GM19025 (cell line): ENCODE results near the gene CHST9.
A peak's percentile ranks its signal among the peaks of the same experiment; 100 is the strongest.
"Not testable (repeated sequence)": the region's sequence is repeated elsewhere in the genome, so short reads cannot be mapped to it uniquely, and the experiment has no call there.

ENCODE experiments used
- ATAC-seq: cut with Tn5 transposase; IDR thresholded peaks from one replicate; pipeline ENCODE4 v1.9.1; 2021; ENCODE audit warnings: mild to moderate bottlenecking, low read depth, moderate library complexity; ENCODE audit not compliant: unreplicated experiment

Gene CHST9

DNA sequence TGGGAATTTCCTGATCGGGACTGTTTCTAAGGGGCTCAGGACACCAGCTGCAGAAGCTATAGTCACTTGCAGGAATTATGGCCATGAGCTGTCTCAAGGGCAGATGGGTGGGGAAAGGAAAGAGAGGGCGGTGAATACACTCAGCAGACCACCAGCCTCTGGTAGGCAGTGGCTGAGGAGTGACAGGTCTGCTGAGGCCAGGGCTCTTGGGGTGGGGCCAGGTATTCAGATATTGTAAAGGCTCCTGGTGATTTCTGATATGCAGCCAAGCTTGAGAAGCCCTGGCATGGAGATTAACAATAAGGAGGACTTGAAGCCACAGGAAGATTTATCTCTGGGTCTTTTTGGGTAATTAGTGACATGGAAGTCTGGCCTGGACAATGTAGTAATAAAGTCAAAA, 174.3 kb downstream of the CHST9 start:
- no peak for ATAC-seq

GRCh38 chr18:27009293-27009692, 175.8 kb downstream of the CHST9 start:
- no peak for ATAC-seq

- no peak for ATAC-seq
These were observed 176.5 kb downstream of the CHST9 start for GRCh38 chr18:27008575-27008974.

DNA sequence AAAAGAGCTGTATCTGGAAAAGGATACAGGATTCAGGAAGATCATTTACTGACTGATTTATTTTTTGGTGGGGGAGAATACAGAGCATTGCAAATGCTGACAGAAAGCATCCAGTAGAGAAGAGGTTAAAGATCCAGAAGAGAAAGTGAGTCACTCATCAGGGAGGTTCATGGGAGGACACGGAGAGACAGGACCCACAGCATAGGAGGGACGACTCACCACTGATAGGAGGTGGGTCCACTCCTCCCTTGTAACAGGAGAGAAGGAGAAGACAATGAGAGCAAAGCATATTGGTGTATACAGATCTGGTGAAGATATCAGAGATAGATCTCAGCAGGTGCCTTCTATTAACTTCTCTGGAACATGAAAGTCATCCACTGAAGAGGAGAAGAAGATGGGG, 177.2 kb downstream of the CHST9 start:
- no peak for ATAC-seq

DNA sequence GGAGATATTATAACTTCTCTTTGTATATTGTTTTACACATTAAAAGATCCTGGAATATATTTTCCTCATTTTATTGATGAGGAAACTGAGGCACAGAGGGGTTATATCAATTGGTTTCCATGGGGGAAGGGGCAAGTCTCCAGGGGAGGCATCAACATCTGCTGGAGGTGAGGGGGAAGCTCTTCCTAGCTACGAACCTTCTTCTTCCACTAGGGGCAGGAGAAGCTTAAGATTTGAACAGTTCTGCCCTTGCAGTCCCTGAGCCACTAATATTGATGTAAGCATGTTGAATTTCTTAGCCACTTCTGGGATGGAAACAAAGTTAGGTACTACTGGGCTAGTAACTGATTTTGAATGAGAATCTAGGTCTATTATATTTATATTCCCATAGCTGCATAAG, 179.5 kb downstream of the CHST9 start:
- no peak for ATAC-seq

DNA sequence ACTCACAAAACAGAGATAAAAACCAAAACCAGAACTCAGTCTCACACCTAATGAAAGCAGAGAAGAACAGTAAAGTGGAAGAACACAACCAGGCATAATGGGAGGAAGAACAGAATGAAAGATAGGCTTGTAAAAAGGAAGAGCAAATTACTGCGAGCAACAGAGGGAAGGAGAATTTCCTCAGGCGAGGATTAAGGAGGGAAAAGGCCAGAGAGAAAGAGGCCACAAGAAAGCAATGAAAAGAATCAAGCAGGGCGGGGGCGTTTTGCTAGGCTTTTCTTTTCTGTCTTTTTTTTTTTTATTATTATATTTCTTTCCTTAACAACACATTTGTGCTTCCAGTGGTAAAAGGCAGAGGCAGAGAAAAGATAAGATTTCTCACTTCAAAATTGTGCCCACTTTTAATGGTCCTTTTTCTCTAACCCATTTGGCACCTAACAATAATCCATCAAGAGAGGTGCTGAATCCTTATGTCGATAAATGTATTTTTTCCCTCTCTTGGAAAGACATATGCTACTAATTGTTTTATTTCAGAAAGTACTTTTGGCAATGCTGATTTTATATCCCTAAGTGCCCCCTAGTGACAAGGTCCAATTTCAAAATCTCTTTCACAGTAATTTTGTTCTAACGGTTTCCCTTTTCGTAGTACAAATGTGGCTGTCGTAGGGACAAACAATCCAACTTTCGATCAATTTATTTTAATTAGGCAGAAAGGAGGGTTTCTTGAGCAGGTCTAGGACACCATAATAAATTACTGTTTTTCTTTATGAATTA, 180.9 kb downstream of the CHST9 start:
- no peak for ATAC-seq

GRCh38 chr18:26999797-27000196, 185.3 kb downstream of the CHST9 start:
- ATAC-seq, result no peak

- no peak for ATAC-seq
These were observed 191.5 kb downstream of the CHST9 start for GRCh38 chr18:26993568-26993967.

GRCh38 chr18:26992926-26993325, 192.2 kb downstream of the CHST9 start:
- no peak for ATAC-seq

DNA sequence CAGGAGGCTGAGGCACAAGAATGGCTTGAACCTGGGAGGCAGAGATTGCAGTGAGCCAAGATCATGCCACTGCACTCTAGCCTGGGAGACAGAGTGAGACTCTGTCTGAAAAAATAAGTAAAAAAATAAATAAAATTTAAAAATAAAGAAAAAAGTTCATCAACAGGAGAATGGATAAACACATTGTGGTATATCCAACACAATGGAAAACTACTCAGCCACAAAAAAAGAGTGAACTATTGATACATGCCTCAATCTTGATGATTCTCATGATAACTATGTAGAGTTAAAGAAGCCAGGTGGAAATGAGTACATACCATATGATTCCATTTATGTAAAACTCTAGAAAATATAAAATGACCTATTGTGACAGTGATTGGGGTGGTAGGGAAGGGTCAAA, 195.3 kb downstream of the CHST9 start:
- ATAC-seq, result no peak

DNA sequence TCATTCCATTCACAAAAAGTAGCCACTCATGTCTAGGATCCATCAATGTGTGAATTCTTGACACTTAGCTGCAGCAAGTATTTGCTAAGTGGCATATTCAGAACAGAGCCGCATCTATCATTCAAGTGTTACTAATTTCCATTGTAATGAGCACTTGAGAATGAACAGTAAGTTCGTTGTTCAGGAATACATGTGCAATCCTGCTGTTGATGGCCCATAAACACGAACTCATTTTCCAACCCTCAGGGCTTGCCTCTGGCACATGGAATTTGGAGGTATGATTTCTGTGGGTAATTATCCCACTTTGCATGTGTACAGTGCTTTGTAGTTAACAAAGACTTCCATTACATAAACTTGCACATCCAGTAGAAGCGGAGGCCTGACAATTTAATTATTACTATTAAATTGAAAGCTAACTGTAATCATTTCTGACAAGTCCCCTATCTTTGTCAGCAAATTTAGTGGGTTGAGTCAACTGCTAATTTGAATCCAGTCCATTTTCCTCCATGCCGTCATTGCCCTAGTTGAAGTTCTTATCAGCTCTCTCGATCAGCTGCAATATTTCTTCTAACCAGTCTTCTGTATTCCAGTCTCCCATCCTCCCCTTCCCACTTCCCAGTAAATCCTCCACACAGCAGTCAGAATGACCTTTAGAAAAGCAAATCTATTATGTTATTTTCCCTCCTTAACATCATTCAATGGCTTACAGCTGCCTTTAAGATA, 203.6 kb downstream of the CHST9 start:
- ATAC-seq, result no peak

DNA sequence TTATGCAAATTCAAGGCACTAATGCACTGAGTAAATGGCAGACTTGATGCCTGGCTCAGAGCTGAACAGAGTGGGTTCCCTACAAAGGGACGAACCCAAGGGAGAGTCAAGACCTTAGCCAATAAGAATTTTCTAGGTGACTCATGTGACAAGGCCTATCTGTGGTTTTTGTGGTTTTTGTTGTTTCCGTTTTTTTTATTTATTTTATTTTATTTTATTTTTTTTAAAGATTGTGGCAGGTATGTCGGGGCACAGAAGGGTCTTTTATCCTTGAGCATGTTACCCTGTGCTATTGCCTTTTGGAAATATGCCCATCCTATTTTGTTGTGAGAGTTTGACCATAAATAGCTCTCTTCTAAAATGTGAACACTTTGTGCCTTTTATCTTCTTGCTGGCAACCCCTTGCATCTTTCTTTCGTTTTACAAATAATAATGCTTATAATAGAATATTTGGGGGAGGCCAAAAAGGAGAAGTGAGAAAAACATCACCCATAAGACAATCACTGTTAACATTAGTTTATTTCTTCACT, 206.2 kb downstream of the CHST9 start:
- ATAC-seq, result peak; percentile 91

- ATAC-seq, result no peak
These were observed 207.3 kb downstream of the CHST9 start for GRCh38 chr18:26977781-26978180.

DNA sequence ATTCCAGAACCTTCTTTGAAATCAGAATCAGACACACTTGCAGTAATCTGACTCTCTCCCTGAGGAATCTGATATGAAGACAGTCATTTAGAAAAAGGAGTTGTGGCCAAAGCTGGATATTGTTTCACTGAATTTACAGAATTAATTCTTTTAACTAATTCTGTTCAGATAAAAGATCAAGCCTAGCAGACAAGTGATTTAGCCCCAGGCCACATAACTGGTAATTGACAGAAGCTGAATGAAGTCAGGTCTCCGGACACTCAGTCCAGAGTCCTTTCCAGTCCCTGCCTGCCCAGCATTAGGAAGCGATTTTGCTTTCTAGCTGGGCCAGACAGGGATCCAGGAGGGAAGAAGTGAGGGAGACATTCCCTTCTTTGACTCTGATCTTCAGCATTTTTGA, 208.9 kb downstream of the CHST9 start:
- no peak for ATAC-seq

DNA sequence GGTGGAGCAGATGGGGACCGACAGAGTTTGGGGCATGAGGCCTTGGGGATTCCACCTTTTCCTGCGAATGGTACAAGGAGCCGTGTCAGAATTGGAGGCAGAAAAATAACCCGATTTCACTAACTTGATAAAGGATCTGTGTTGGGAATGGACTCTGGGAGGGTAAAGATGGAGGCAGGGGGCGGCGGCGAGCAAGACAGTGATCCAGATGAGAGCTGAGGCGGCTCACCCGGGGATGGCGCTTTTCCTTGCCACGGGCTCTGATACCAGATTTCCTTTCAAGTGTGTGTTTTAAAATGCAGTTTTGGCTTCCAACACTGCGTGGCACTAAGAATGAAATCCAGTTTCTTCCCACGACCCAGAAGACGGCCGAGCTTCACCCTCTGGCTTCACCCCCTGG, 212.6 kb downstream of the CHST9 start:
- ATAC-seq, result not testable (repeated sequence)

DNA sequence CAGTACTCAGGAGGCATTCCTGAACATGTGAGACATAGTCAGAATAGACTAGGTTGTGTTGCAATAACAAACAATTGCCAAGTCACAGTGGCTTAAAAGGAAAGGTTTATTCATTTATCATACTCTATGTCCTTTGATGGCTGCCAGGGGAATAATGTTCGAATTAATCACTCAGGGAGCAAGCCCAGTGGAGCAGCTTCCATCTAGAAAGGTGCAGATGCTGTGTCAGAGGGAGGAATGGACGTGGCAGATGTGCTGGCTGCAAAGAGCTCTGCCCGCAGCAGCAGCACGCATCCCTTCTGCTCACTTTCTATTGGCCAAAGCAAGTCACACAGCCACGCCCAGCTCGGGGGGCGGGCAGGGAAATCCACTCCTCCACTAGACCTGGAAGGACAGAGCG, 213.7 kb downstream of the CHST9 start:
- no peak for ATAC-seq

DNA sequence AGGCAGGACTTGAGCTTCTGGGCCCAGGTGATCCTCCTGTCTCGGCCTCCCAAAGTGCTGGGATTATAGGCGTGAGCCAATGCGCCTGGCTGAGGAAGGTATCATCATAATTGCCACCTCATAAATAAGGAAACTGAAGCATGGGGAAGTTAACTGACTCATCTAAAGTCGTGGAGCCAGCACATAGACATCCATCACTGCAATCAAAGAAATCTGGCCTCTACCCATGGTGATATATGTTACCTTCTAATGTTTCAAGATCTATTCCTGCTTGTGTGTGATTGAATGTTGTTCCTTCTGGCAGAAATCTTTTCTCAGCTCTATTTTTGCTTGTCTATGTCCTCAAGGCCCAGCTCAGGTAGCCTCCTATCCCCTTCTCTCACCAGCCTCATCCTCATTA, 214.5 kb downstream of the CHST9 start:
- no peak for ATAC-seq

- ATAC-seq, result no peak
These were observed 219.9 kb downstream of the CHST9 start for GRCh38 chr18:26965206-26965605.

GRCh38 chr18:26963292-26963691, 221.8 kb downstream of the CHST9 start:
- ATAC-seq, result no peak

- ATAC-seq, result no peak
These were observed 223.3 kb downstream of the CHST9 start for GRCh38 chr18:26961839-26962238.

GRCh38 chr18:26960911-26961310, 224.2 kb downstream of the CHST9 start:
- ATAC-seq, result no peak

GRCh38 chr18:26956863-26957262, 228.2 kb downstream of the CHST9 start:
- no peak for ATAC-seq
